ENCODE data around the gene STK11IP.

DNA sequence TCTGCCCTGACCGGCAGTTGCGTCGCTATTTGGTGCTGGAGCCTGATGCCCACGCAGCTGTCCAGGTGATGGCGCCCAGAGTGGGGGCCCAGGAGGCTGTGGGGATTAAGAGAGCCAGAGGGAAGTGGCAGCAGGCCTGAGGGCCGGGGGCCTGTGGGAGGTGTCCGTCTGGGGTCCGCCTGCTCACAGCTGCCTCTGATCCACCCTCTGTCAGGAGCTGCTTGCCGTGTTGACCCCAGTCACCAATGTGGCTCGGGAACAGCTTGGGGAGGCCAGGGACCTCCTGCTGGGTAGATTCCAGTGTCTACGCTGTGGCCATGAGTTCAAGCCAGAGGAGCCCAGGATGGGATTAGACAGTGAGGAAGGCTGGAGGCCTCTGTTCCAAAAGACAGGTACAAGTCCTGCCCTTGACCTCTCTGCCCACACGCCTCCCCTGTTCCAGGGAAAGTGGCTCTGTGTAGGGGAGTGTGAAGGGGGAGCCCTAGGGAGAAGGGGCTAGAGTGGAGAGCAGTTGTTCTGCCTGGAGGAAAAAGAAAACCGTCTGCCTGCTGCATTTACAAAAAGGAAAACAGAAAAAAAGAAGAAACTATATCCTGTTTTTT is 11.6 kb downstream of the STK11IP start:
- TF ChIP-seq, protein P1, sequence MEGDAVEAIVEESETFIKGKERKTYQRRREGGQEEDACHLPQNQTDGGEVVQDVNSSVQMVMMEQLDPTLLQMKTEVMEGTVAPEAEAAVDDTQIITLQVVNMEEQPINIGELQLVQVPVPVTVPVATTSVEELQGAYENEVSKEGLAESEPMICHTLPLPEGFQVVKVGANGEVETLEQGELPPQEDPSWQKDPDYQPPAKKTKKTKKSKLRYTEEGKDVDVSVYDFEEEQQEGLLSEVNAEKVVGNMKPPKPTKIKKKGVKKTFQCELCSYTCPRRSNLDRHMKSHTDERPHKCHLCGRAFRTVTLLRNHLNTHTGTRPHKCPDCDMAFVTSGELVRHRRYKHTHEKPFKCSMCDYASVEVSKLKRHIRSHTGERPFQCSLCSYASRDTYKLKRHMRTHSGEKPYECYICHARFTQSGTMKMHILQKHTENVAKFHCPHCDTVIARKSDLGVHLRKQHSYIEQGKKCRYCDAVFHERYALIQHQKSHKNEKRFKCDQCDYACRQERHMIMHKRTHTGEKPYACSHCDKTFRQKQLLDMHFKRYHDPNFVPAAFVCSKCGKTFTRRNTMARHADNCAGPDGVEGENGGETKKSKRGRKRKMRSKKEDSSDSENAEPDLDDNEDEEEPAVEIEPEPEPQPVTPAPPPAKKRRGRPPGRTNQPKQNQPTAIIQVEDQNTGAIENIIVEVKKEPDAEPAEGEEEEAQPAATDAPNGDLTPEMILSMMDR (conservative IDR thresholded peaks at IDR 0.05; ENCODE audit: low read depth, low read length): no peak
- no peak for TF ChIP-seq EZH2 (IDR thresholded peaks at IDR 0.05; ENCODE audit: borderline replicate concordance, low read depth, low read length, poor library complexity, severe bottlenecking)
